SK-N-MC (cell line): Measurements from ENCODE around the gene DNASE2B.

Source experiments
- DNase-seq: peaks from one replicate; pipeline ENCODE4 v3.0.0-alpha.2; 2011; ENCODE audit warnings: low read depth, low spot score
- H3K27ac ChIP-seq: fragments of 200-600 bp; sonication (generic); 2 replicates; pipeline ENCODE4 v1.5.1; 2016; ENCODE audit warnings: mixed run types
- H3K36me3 ChIP-seq: fragments of 200-600 bp; sonication (generic); 2 replicates; pipeline ENCODE4 v1.6.1; 2017; ENCODE audit warnings: antibody characterized with exemption, low read length, mixed read lengths; ENCODE audit not compliant: insufficient read depth
- H3K4me3 ChIP-seq: fragments of 200-600 bp; sonication (generic); 2 replicates; pipeline ENCODE4 v1.5.1; 2016
- H3K9ac ChIP-seq: fragments of 200-600 bp; sonication (generic); 2 replicates; pipeline ENCODE4 v1.8.0; 2017; ENCODE audit warnings: mixed run types, mixed read lengths; ENCODE audit not compliant: insufficient read length
- H3K9me3 ChIP-seq: fragments of 200-600 bp; sonication (generic); 2 replicates; pipeline ENCODE4 v1.6.1; 2017; ENCODE audit warnings: low read depth, mild to moderate bottlenecking, antibody characterized with exemption, low read length, moderate library complexity, mixed read lengths
- EZH2 ChIP-seq: fragments of 200-600 bp; sonication (generic); IDR thresholded peaks from one replicate; pipeline ENCODE4 v1.6.1; 2017; ENCODE audit warnings: antibody characterized with exemption
- FOXP2 ChIP-seq: optimal IDR thresholded peaks from 2 replicates; pipeline ENCODE3; 2011; ENCODE audit warnings: mild to moderate bottlenecking, moderate library complexity; ENCODE audit not compliant: insufficient read depth; ENCODE audit errors: extremely low read length, control extremely low read depth
- POLR2AphosphoS5 ChIP-seq: IDR thresholded peaks from 2 replicates; pipeline ENCODE4 v1.6.1; 2012; ENCODE audit warnings: mild to moderate bottlenecking, low read depth, low read length, borderline replicate concordance

DNASE2B gene

GRCh38 chr1:84370266-84370665, 28.0 kb upstream of the DNASE2B start:
- H3K4me3 ChIP-seq, result no peak overlapping the region
- DNase-seq, result no peak
- no peak overlapping the region for H3K9ac ChIP-seq
- no peak overlapping the region for H3K27ac ChIP-seq
- no peaks in the 10 kb centered on the region for H3K36me3 ChIP-seq
- H3K9me3 ChIP-seq, result no peaks in the 10 kb centered on the region
- TF ChIP-seq EZH2 (no peak), POLR2AphosphoS5 (no peak), FOXP2 (no peak)

- H3K27ac ChIP-seq, result no peak overlapping the region
Observed at GRCh38 chr1:84370831-84371394, 27.4 kb upstream of the DNASE2B start.

GRCh38 chr1:84373436-84374141, 24.7 kb upstream of the DNASE2B start:
- Histone ChIP-seq H3K27ac (no peak overlapping the region), H3K4me3 (no peak overlapping the region)

More at GRCh38 chr1:84370831-84371394, 27.4 kb upstream of the DNASE2B start:
- Histone ChIP-seq H3K4me3 (no peak overlapping the region), H3K9me3 (no peaks in the 10 kb centered on the region), H3K9ac (no peak overlapping the region), H3K36me3 (no peaks in the 10 kb centered on the region)
- TF ChIP-seq POLR2AphosphoS5 (no peak), EZH2 (no peak), FOXP2 (no peak)
- DNase-seq, result no peak

GRCh38 chr1:84374991-84375696, 23.1 kb upstream of the DNASE2B start:
- H3K36me3 ChIP-seq, result no peaks in the 10 kb centered on the region
- no peaks in the 10 kb centered on the region for H3K9me3 ChIP-seq
- H3K9ac ChIP-seq, result no peak overlapping the region
- TF ChIP-seq POLR2AphosphoS5, result no peak
- TF ChIP-seq FOXP2, result no peak
- TF ChIP-seq EZH2, result no peak
- DNase-seq, result no peak
- no peak overlapping the region for H3K27ac ChIP-seq
- no peak overlapping the region for H3K4me3 ChIP-seq

More at GRCh38 chr1:84373436-84374141, 24.7 kb upstream of the DNASE2B start:
- no peak overlapping the region for H3K9ac ChIP-seq
- no peak for DNase-seq
- TF ChIP-seq EZH2 (no peak), FOXP2 (no peak), POLR2AphosphoS5 (no peak)
- H3K36me3 ChIP-seq, result no peaks in the 10 kb centered on the region
- H3K9me3 ChIP-seq, result no peaks in the 10 kb centered on the region

GRCh38 chr1:84376000-84376910, 22.0 kb upstream of the DNASE2B start:
- DNase-seq, result no peak
- H3K27ac ChIP-seq, result no peak overlapping the region
- no peaks in the 10 kb centered on the region for H3K36me3 ChIP-seq
- no peaks in the 10 kb centered on the region for H3K9me3 ChIP-seq
- TF ChIP-seq FOXP2, result no peak
- no peak for TF ChIP-seq EZH2
- no peak for TF ChIP-seq POLR2AphosphoS5
- no peak overlapping the region for H3K9ac ChIP-seq
- no peak overlapping the region for H3K4me3 ChIP-seq

GRCh38 chr1:84377480-84378095, 20.7 kb upstream of the DNASE2B start:
- TF ChIP-seq FOXP2, result no peak
- no peak for TF ChIP-seq EZH2
- TF ChIP-seq POLR2AphosphoS5, result no peak
- H3K9ac ChIP-seq, result no peak overlapping the region
- H3K4me3 ChIP-seq, result no peak overlapping the region
- DNase-seq, result no peak
- H3K27ac ChIP-seq, result no peak overlapping the region
- no peaks in the 10 kb centered on the region for H3K36me3 ChIP-seq
- no peaks in the 10 kb centered on the region for H3K9me3 ChIP-seq

- TF ChIP-seq EZH2, result no peak
- no peak for TF ChIP-seq POLR2AphosphoS5
- no peak for TF ChIP-seq FOXP2
- Histone ChIP-seq H3K27ac (no peak overlapping the region), H3K4me3 (no peak overlapping the region), H3K9ac (no peak overlapping the region), H3K36me3 (no peaks in the 10 kb centered on the region), H3K9me3 (no peaks in the 10 kb centered on the region)
- DNase-seq, result no peak
Observed at GRCh38 chr1:84379138-84379916, 19.0 kb upstream of the DNASE2B start.
